ENCODE data around the gene IFFO2. TPM values are rescaled to one million over a fixed set of nuclear protein-coding genes. Genes with fewer than 3 reads are reported as not detected.

Gene IFFO2
- total and polyA plus RNA-seq, 2 of the 8 experiments (the other 6 are each of a cell fraction or from before 2014, with no cell fraction given), result 6.6 to 10.4 TPM

DNA sequence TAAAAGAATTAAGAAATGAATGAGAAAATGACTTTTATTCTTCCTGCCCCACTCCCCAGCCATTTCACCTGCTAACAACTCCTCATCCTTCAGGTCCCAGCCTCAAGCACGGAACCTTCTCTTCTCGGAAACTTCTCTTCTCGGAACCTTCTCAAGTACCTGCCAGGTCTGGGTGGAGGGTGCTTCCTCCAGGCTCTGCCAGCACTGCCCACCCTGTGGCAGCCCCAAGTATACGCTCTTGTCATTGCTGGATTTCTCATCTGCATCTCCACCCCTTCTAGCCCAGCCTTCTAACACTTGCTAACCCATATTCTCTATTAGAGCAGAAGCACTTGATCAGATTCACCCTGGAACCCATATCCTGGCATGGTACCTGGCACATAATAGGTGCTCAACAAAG is 3.9 kb upstream of the IFFO2 start:
- no peak overlapping the region for H2BK120ac ChIP-seq (replicated peaks; ENCODE audit: low read depth, low read length)
- TF ChIP-seq SP4 (IDR thresholded peaks at IDR 0.05; ENCODE audit: low read length) (no peak), SP2 (IDR thresholded peaks at IDR 0.05; ENCODE audit: low read length) (no peak), POU5F1 (IDR thresholded peaks at IDR 0.05; ENCODE audit: low read depth, low read length) (no peak), RFX5 (IDR thresholded peaks at IDR 0.05; ENCODE audit: borderline replicate concordance, low read depth, low read length) (no peak), EGR1 (IDR thresholded peaks at IDR 0.05; ENCODE audit: borderline replicate concordance, low read depth, low read length) (no peak), POLR2A (IDR thresholded peaks at IDR 0.05; ENCODE audit: control extremely low read depth in 1 of 2, low read depth in 2 of 2, low read length in 2 of 2) (no peak), PHF8 (conservative IDR thresholded peaks at IDR 0.05; ENCODE audit: low read depth, low read length) (no peak), GABPA (IDR thresholded peaks at IDR 0.05; ENCODE audit: borderline replicate concordance, insufficient read depth, low read length) (no peak), HDAC6 (IDR thresholded peaks at IDR 0.05; ENCODE audit: low read depth, low read length) (no peak)
- TF ChIP-seq, protein P1, sequence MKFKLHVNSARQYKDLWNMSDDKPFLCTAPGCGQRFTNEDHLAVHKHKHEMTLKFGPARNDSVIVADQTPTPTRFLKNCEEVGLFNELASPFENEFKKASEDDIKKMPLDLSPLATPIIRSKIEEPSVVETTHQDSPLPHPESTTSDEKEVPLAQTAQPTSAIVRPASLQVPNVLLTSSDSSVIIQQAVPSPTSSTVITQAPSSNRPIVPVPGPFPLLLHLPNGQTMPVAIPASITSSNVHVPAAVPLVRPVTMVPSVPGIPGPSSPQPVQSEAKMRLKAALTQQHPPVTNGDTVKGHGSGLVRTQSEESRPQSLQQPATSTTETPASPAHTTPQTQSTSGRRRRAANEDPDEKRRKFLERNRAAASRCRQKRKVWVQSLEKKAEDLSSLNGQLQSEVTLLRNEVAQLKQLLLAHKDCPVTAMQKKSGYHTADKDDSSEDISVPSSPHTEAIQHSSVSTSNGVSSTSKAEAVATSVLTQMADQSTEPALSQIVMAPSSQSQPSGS (IDR thresholded peaks at IDR 0.05; ENCODE audit: low read length), result no peak
- TF ChIP-seq, protein P2, sequence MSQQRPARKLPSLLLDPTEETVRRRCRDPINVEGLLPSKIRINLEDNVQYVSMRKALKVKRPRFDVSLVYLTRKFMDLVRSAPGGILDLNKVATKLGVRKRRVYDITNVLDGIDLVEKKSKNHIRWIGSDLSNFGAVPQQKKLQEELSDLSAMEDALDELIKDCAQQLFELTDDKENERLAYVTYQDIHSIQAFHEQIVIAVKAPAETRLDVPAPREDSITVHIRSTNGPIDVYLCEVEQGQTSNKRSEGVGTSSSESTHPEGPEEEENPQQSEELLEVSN (IDR thresholded peaks at IDR 0.05), result no peak
- peaks cover 10% of the 10 kb centered on the region; the same call in 1 of the 2 replicates for H3K23me2 ChIP-seq (ENCODE audit: low read depth, low read length)
- H4K5ac ChIP-seq (ENCODE audit: insufficient read length, low read depth, low read length), result no peak overlapping the region
- H2BK15ac ChIP-seq (ENCODE audit: low read length), result no peak overlapping the region
- no peak overlapping the region for H3K14ac ChIP-seq (ENCODE audit: insufficient read length)
- no peak overlapping the region for H3K56ac ChIP-seq (replicated peaks; ENCODE audit: insufficient read length, low read depth, low read length)
- H3K4me1 ChIP-seq (replicated peaks in 1 of 4; ENCODE audit: control insufficient read depth in 3 of 4, insufficient read depth in 4 of 4, low read length in 3 of 4), result peaks cover 0 to 3% (median 1%) of the 10 kb centered on the region in 4 experiments; a peak in 2 of 7 replicates
- no peak overlapping the region for H2BK20ac ChIP-seq (ENCODE audit: low read length)
- 84% methylated on average over 4 of the region's 4 CpGs; no CpG with 5 or more reads in 1 of the 2 experiments for WGBS, 2 experiments (ENCODE audit: extremely low coverage in 1 of 2, insufficient coverage in 1 of 2, insufficient read length in 1 of 2, insufficient replicate concordance in 2 of 2, low coverage in 1 of 2, low lambda C conversion rate in 2 of 2, missing lambda C conversion rate in 1 of 2)
- no peak overlapping the region for H3K18ac ChIP-seq (ENCODE audit: extremely low read depth, low read length)
- no peak overlapping the region for H3K27ac ChIP-seq (ENCODE audit: low read depth, low read length)
- H3K9me3 ChIP-seq (ENCODE audit: insufficient read depth in 2 of 2, low read depth in 1 of 2, low read length in 1 of 2), result no peaks in the 10 kb centered on the region
- ChIA-PET CTCF (ENCODE audit: partially characterized antibody) (interaction anchor here (7.6 kb wide), 1 partner anchor 52 kb away, joined by 40 read pairs; no protein-coding TSS in a partner anchor), POLR2A (ENCODE audit: partially characterized antibody) (no interaction called here)
- H3K4ac ChIP-seq (replicated peaks; ENCODE audit: insufficient read length, low read depth, low read length), result no peak overlapping the region
- no peak overlapping the region for H3K4me2 ChIP-seq (ENCODE audit: insufficient read depth in 1 of 2, low read depth in 2 of 2, low read length in 2 of 2)
- no peak overlapping the region for H2AFZ ChIP-seq (ENCODE audit: low read length)
- H3K23ac ChIP-seq (ENCODE audit: insufficient read length), result no peak overlapping the region
- H3K79me2 ChIP-seq (ENCODE audit: control insufficient read depth in 1 of 2, insufficient read depth in 2 of 2, low read length in 2 of 2), result no peaks in the 10 kb centered on the region
- H4K8ac ChIP-seq (ENCODE audit: extremely low read depth, insufficient read depth, low read length), result no peak overlapping the region
- H4K20me1 ChIP-seq (replicated peaks in 1 of 2; ENCODE audit: control insufficient read depth in 1 of 2, insufficient read depth in 2 of 2, low read length in 2 of 2), result no peaks in the 10 kb centered on the region
- H3K79me1 ChIP-seq (ENCODE audit: low read depth, low read length), result no peaks in the 10 kb centered on the region
- no peak overlapping the region for H2BK12ac ChIP-seq (ENCODE audit: low read depth, low read length)
- no peak for FAIRE-seq
- H3K9ac ChIP-seq (replicated peaks in 1 of 4; ENCODE audit: extremely low read depth in 1 of 4, low read depth in 3 of 4, low read length in 3 of 4), result no peak overlapping the region
- H3K36me3 ChIP-seq (ENCODE audit: control insufficient read depth in 2 of 4, insufficient read depth in 4 of 4, low read length in 3 of 4), result no peaks in the 10 kb centered on the region
- H4K91ac ChIP-seq (replicated peaks; ENCODE audit: insufficient read length, low read length), result no peak overlapping the region
- no peak overlapping the region for H2BK5ac ChIP-seq (ENCODE audit: low read depth, low read length)
- no peak overlapping the region for H2AK5ac ChIP-seq (ENCODE audit: low read depth, low read length)
- no peak overlapping the region for H3K4me3 ChIP-seq (ENCODE audit: extremely low read depth in 1 of 4, insufficient read depth in 2 of 4, low read depth in 3 of 4, low read length in 4 of 4)
- H3K27me3 ChIP-seq (replicated peaks in 1 of 4; ENCODE audit: control insufficient read depth in 3 of 4, extremely low read depth in 1 of 4, insufficient read depth in 3 of 4, low read length in 3 of 4), result peaks cover 5 to 24% (median 11%) of the 10 kb centered on the region in 4 experiments; a peak in 6 of 7 replicates
- DNase-seq (ENCODE audit: low read depth in 1 of 2, low spot score in 2 of 2), result no peak
